SK-N-SH (cell line): ENCODE data around the gene MAS1L.

ENCODE experiments used
- CHD2 ChIP-seq: fragments of 150-350 bp; IDR thresholded peaks from 2 replicates; pipeline ENCODE4 v1.6.1; 2018; ENCODE audit warnings: low read length; ENCODE audit not compliant: partially characterized antibody
- MAX ChIP-seq: IDR thresholded peaks from 2 replicates; pipeline ENCODE4 v1.4.0; 2012; ENCODE audit warnings: low read depth
- MXI1 ChIP-seq: IDR thresholded peaks from 2 replicates; pipeline ENCODE4 v1.6.1; 2012; ENCODE audit warnings: mild to moderate bottlenecking, low read depth, low read length, improper control_type of control experiment
- REST ChIP-seq: IDR thresholded peaks from 2 replicates; pipeline ENCODE4 v1.6.1; 2012; ENCODE audit warnings: mild to moderate bottlenecking, low read depth, low read length, moderate library complexity
- TF ChIP-seq, protein P1 (sequence below): IDR thresholded peaks from 2 replicates; pipeline ENCODE4 v1.4.0; 2012; ENCODE audit warnings: low read depth, borderline replicate concordance

GRCh38 chr6:29493261-29493660 lies 5.5 kb upstream of the MAS1L start:
- TF ChIP-seq CHD2 (no peak), MXI1 (no peak), REST (no peak), MAX (no peak)
- TF ChIP-seq, protein P1, sequence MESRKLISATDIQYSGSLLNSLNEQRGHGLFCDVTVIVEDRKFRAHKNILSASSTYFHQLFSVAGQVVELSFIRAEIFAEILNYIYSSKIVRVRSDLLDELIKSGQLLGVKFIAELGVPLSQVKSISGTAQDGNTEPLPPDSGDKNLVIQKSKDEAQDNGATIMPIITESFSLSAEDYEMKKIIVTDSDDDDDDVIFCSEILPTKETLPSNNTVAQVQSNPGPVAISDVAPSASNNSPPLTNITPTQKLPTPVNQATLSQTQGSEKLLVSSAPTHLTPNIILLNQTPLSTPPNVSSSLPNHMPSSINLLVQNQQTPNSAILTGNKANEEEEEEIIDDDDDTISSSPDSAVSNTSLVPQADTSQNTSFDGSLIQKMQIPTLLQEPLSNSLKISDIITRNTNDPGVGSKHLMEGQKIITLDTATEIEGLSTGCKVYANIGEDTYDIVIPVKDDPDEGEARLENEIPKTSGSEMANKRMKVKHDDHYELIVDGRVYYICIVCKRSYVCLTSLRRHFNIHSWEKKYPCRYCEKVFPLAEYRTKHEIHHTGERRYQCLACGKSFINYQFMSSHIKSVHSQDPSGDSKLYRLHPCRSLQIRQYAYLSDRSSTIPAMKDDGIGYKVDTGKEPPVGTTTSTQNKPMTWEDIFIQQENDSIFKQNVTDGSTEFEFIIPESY, result no peak
